Stimulated activated CD4-positive, alpha-beta T cell treated with anti-CD3 and anti-CD28 coated beads, Interleukin-2, amount 100 ng/mL, for 24 hours (primary cell): Measurements from ENCODE around the gene C14orf132.

Source experiments
- DNase-seq, 2 donors: peaks; one replicate each; pipeline ENCODE4 v3.0.0-alpha.2; 2020

C14orf132 gene

GRCh38 chr14:96100161-96101064 is 61.3 kb downstream of the C14orf132 start:
- peak; percentile 71 to 76 for DNase-seq

- no peak for DNase-seq
Observed at GRCh38 chr14:96102081-96102856, 63.1 kb downstream of the C14orf132 start.

GRCh38 chr14:96103075-96103474 is 63.9 kb downstream of the C14orf132 start:
- no peak for DNase-seq

DNA sequence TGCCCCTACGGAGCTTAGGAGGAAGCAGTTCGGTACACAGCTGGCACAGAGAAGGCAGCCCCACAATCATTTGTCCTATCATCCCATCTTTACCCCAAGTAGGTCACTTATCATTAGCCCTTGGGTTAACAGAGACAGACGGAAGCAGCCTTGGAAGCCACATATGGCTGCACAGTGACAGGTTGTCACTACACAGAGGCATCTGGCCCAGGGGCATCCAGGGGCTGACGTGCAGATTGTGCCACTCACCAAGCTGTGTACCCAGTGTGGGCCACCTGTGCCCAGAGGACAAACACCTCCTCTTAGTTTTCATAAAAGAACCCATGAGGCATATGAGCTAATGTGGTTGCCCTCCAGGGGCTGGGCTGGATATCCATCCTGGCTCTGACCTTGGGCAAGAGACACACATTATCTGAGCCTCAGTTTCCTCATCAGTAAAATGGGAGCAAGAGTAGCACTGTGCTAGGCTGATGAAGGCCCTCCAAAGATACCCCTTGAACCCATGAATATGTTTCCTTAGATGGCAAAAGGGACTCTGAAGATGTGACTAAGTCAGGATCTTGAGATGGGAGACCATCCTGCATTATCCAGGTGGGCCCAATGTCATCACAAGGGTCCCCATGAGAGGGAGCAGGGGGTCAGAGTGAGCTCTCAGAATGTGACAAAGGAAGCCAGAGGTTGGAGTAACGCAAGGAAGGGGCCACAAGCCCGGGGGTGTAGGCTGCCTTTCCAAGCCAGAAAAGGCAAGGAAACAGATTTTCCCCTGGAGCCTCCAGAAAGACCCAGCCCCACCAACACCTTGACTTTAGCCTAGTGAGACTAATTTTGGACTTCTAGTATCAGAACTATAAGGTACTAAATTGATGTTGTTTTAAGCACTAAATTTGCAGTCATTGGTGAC is 64.6 kb downstream of the C14orf132 start:
- no peak for DNase-seq

- DNase-seq: no peak
Observed at GRCh38 chr14:96104469-96105057, 65.4 kb downstream of the C14orf132 start.

DNA sequence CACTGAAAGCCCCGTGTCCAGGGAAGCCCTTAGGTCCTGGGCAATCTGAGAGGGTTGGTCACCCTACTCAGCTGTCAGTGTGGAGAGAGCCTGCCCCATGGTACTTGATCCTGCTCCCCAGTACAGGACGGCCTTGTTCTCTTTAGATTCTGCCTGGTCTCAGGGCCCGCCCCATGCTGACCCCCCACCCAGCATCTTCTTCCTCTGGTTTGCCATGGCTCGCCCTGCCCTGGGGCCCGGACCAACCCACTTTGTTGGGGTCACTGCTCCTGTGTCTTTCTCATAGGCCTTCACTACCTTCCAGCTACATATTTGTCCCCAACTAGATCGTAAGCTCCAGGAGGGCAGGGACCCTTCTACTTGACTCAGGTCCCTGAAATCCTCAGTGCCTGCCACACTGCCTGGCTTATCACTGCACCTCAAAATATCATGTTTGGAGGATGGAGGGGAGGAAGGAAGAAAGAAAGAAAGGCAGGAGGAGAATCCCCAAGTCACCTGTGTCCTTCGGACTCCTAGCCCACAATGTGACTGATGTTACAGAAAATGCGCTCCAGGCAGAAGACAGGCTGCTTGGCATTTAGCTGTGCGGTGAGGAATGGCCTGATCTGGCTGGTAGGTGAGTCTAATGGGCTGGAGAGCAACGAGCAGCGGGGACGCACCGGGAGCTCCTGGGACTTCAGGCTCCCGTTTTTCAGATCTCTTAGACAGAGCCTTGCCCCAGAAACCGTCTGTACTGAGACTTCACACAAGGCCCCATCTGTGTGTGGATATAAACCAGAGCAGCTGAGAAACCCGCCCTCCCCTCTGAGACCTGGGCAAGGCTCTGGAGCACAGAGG is 66.1 kb downstream of the C14orf132 start:
- DNase-seq: no peak

GRCh38 chr14:96105926-96106441 is 66.8 kb downstream of the C14orf132 start:
- no peak for DNase-seq

DNA sequence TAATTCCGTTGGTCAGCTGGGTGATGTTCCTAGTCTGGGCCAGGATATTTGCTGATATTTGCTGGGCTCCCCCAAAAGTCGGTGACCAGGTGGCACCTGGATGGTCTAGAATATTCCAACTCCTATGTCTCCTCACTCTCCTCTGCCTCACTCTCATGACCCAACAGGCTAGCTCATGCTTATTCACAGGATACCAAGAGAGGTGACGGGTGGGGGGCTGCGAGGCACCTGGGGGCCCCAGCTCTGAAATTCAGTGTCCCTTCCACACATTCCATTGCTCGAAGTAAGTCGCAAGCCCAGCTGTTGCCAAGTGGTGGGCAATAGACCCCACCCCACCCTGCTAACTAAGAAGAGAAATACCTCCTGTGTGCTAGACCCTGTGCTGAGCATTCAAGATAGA is 67.7 kb downstream of the C14orf132 start:
- no peak for DNase-seq

GRCh38 chr14:96108061-96108795 is 69.1 kb downstream of the C14orf132 start:
- DNase-seq: peak in 1 of 2 donors; percentile 15

DNA sequence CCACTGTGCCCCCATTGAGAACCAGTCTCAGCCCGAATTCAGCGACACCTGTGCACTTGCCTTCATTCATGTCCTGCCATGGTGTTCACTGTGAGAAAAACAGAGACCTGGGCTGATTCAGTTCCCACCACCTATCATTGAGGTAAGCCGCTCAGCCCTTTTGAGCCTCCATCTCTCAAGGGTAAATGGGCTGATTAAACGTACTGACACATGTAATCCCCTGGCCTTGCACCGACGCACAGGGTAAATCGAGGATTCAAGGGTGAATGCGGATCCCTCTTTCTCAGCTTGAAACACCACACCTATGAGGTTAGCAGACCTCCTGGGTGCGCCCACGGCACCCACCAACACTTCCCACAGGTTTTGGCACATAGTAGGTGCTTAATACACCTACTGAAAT is 69.7 kb downstream of the C14orf132 start:
- DNase-seq: no peak

- DNase-seq: no peak
Observed at GRCh38 chr14:96109596-96110355, 70.6 kb downstream of the C14orf132 start.

- no peak for DNase-seq
Observed at GRCh38 chr14:96112032-96112431, 72.9 kb downstream of the C14orf132 start.

- no peak for DNase-seq
Observed at GRCh38 chr14:96114002-96114401, 74.8 kb downstream of the C14orf132 start.

- DNase-seq: no peak
Observed at GRCh38 chr14:96117101-96117897, 78.1 kb downstream of the C14orf132 start.

DNA sequence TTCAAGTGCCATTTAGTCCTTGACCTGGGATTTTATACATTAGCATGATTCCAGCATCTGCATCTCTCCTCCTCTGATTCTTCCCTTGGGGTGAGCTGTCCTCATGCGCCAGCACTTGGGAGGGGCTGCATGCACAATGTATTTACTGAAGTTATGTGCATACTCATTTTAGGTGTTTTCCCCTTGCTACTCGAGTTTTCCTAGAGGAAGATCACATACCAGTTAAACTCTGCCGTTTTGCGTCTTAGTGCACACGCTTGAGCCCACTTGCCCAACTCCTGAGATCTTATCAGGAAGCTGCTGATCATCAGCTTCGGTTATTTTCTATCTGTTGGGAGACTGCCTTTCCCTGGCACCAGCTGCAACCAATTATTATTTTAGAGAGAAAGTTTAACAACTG is 78.8 kb downstream of the C14orf132 start:
- no peak for DNase-seq

GRCh38 chr14:96118391-96118790 is 79.2 kb downstream of the C14orf132 start:
- no peak for DNase-seq

DNA sequence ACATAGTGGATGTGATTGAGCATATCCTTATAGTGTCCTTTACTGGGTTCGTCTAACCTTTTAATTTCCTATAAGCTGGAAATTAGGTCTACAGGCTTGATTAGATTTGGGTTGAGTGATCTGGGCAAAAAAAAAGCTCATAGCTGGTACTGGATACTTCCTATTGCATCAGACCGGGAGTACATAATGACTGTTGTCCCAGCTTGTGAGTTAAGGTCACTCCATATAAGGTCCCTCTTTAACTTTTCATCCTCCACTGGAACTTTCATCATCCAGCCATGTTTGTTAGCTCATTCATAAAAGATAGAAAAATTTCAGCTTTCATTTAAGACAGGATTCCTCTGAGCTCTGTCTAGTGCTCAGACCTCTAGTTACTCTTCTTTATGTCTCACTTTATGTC is 80.8 kb downstream of the C14orf132 start:
- DNase-seq: no peak

GRCh38 chr14:96120392-96120791 is 81.2 kb downstream of the C14orf132 start:
- DNase-seq: no peak

GRCh38 chr14:96120941-96121340 is 81.8 kb downstream of the C14orf132 start:
- DNase-seq: no peak
